ENCODE measurements around the gene RILPL2.
"Not testable (repeated sequence)": the region's sequence is repeated elsewhere in the genome, so short reads cannot be mapped to it uniquely, and the experiment has no call there.

Gene RILPL2

GRCh38 chr12:123382684-123383083, 53.8 kb downstream of the RILPL2 start:
- no peak for DNase-seq (ENCODE audit: low read depth)

DNA sequence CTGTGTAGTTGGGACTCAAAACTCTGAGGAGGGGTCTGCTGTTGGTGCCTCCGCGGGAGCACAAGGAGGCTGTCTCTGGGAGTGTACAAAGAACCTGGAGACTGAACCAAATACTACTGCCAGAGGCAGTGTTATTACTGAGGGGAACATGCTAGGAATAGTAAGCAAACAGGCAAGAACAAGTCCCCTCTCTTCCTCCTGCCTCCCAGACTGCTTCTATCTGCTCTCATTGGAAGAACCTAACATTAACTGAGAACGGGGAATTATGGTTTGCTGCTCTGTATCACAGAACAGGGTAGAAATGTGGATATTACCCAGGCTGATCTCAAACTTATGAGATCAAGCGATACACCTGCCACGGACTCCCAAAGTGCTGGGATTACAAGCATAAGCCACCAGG, 57.1 kb downstream of the RILPL2 start:
- DNase-seq (ENCODE audit: low read depth): no peak

DNA sequence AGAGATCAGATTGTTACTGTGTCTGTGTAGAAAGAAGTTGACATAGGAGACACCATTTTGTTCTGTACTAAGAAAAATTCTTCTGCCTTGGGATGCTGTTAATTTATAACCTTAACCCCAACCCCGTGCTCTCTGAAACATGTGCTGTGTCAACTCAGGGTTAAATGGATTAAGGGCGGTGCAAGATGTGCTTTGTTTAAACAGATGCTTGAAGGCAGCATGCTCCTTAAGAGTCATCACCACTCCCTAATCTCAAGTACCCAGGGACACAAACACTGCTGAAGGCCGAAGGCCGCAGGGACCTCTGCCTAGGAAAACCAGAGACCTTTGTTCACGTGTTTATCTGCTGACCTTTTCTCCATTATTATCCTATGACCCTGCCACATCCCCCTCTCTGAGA, 64.1 kb downstream of the RILPL2 start:
- DNase-seq (ENCODE audit: low read depth): not testable (repeated sequence)

DNA sequence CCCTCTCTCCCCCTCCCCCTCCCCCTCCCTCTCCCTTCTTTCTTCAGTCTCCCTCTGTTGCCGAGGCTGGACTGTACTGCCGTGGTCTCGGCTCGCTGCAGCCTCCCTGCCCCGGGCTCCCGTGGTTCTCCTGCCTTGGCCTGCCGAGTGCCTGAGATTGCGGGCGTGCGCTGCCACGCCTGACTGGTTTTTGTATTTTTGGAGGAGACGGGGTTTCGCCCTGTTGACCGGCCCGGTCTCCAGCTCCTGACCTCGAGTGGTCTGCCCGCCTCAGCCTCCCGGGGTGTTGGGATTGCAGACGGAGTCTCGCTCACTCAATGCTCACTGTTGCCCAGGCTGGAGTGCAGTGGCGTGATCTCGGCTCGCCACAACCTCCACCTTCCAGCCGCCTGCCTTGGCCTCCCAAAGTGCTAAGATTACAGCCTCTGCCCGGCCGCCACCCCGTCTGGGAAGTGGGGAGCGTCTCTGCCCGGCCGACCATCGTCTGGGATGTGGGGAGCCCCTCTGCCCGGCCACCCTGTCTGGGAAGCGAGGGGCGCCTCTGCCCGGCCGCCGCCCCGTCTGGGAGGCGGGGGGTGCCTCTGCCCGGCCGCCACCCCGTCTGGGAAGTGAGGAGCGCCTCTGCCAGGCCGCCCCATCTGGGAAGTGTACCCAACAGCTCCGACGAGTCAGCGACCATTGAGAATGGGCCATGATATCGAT, 64.7 kb downstream of the RILPL2 start:
- DNase-seq (ENCODE audit: low read depth): not testable (repeated sequence)

GRCh38 chr12:123369229-123369628, 67.3 kb downstream of the RILPL2 start:
- DNase-seq (ENCODE audit: low read depth): no peak

DNA sequence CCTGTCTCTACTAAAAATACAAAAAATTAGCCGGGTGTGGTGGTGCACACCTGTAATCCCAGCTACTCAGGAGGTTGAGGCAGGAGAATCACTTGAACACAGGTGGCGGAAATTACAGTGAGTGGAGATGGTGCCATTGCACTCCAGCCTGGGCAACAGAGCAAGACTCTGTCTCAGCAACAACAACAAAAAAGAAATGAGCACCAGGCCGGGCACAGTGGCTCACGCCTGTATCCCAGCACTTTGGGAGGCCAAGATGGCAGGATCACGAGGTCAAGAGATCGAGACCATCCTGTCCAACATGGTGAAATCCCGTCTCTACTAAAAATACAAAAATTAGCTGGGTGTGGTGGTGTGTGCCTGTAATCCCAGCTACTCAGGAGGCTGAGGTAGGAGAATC, 68.1 kb downstream of the RILPL2 start:
- not testable (repeated sequence) for DNase-seq (ENCODE audit: low read depth)

GRCh38 chr12:123367511-123367910, 69.0 kb downstream of the RILPL2 start:
- DNase-seq (ENCODE audit: low read depth): no peak
